Trophoblast cell (in vitro differentiated cells and primary cell): ENCODE measurements around the gene MRPL4.
A peak's percentile ranks its signal among the peaks of the same experiment; 100 is the strongest.

ENCODE experiments used
- DNase-seq, 2 donors: peaks; one replicate each; pipeline ENCODE4 v3.0.0-alpha.2; 2016
- H2AFZ ChIP-seq: 2 replicates; pipeline ENCODE4 v1.6.1; 2013; ENCODE audit warnings: low read length, moderate library complexity, mild to moderate bottlenecking; ENCODE audit not compliant: insufficient read depth, poor library complexity
- H2AK5ac ChIP-seq: 2 replicates; pipeline ENCODE4 v1.6.1; 2013; ENCODE audit warnings: mild to moderate bottlenecking, low read length
- H2BK120ac ChIP-seq: 2 replicates; pipeline ENCODE4 v1.6.1; 2013; ENCODE audit warnings: low read length, mild to moderate bottlenecking, moderate library complexity; ENCODE audit not compliant: insufficient read depth, poor library complexity
- H2BK12ac ChIP-seq: 2 replicates; pipeline ENCODE4 v1.6.1; 2013; ENCODE audit warnings: mild to moderate bottlenecking, low read length, moderate library complexity
- H2BK5ac ChIP-seq: 2 replicates; pipeline ENCODE4 v1.6.1; 2013; ENCODE audit warnings: low read length, low read depth, moderate library complexity, mild to moderate bottlenecking; ENCODE audit not compliant: poor library complexity
- H3K14ac ChIP-seq: 2 replicates; pipeline ENCODE4 v1.6.1; 2013; ENCODE audit warnings: mild to moderate bottlenecking, low read length
- H3K18ac ChIP-seq: 2 replicates; pipeline ENCODE4 v1.6.1; 2013; ENCODE audit warnings: mild to moderate bottlenecking, low read length
- H3K23ac ChIP-seq: 2 replicates; pipeline ENCODE4 v1.6.1; 2013; ENCODE audit warnings: low read length
- H3K27ac ChIP-seq: 2 replicates; pipeline ENCODE4 v1.5.1; 2013; ENCODE audit warnings: low read depth, mild to moderate bottlenecking, inconsistent platforms, low read length, moderate library complexity
- H3K27me3 ChIP-seq: 2 replicates; pipeline ENCODE4 v1.6.1; 2013; ENCODE audit warnings: inconsistent platforms, mild to moderate bottlenecking, low read length, moderate library complexity; ENCODE audit not compliant: insufficient read depth
- H3K36me3 ChIP-seq, 2 experiments: 1 replicate in 1 of 2; 2 replicates in 1 of 2; pipeline ENCODE4 v1.6.1; 2013; ENCODE audit warnings: low read length in 2 of 2, mild to moderate bottlenecking in 2 of 2, moderate library complexity in 1 of 2; ENCODE audit not compliant: insufficient read depth in 2 of 2, control insufficient read depth in 1 of 2
- H3K4ac ChIP-seq: 2 replicates; pipeline ENCODE4 v1.6.1; 2013; ENCODE audit warnings: low read depth, mild to moderate bottlenecking, low read length, moderate library complexity
- H3K4me1 ChIP-seq, 2 experiments: 1 replicate in 1 of 2; 2 replicates in 1 of 2; pipeline ENCODE4 v1.6.1; 2013; ENCODE audit warnings: low read length in 2 of 2, mild to moderate bottlenecking in 2 of 2, moderate library complexity in 1 of 2; ENCODE audit not compliant: insufficient read depth in 2 of 2, control insufficient read depth in 1 of 2
- H3K4me2 ChIP-seq: 2 replicates; pipeline ENCODE4 v1.6.1; 2013; ENCODE audit warnings: inconsistent platforms, mild to moderate bottlenecking, low read length, moderate library complexity
- H3K4me3 ChIP-seq: 2 replicates; pipeline ENCODE4 v1.5.1; 2013; ENCODE audit warnings: mild to moderate bottlenecking, low read depth, low read length, inconsistent platforms
- H3K79me1 ChIP-seq: one replicate; pipeline ENCODE4 v1.6.1; 2013; ENCODE audit warnings: low read length
- H3K79me2 ChIP-seq: 2 replicates; pipeline ENCODE4 v1.6.1; 2013; ENCODE audit warnings: low read length, mild to moderate bottlenecking; ENCODE audit not compliant: control insufficient read depth, insufficient read depth, poor library complexity
- H3K9ac ChIP-seq: 2 replicates; pipeline ENCODE4 v1.6.1; 2013; ENCODE audit warnings: mild to moderate bottlenecking, low read length
- H3K9me3 ChIP-seq: 2 replicates; pipeline ENCODE4 v1.6.1; 2013; ENCODE audit warnings: low read depth, mild to moderate bottlenecking, control low read depth, inconsistent platforms, low read length; ENCODE audit not compliant: insufficient read depth
- H4K12ac ChIP-seq: 2 replicates; pipeline ENCODE4 v1.6.1; 2013; ENCODE audit warnings: low read depth, mild to moderate bottlenecking, low read length, moderate library complexity
- H4K8ac ChIP-seq: 2 replicates; pipeline ENCODE4 v1.6.1; 2013; ENCODE audit warnings: low read depth, mild to moderate bottlenecking, low read length, moderate library complexity
- H4K91ac ChIP-seq: one replicate; pipeline ENCODE4 v1.6.1; 2013; ENCODE audit warnings: low read depth, mild to moderate bottlenecking, low read length, moderate library complexity
- WGBS: extraction: QIAGEN DNeasy Blood & Tissue Kit; methylation state at CpG from one replicate; pipeline ENCODE4 v1.1.7; 2013; ENCODE audit warnings: missing lambda C conversion rate; ENCODE audit not compliant: insufficient read length, insufficient coverage; ENCODE audit errors: extremely low coverage; 5-methylcytosine and 5-hydroxymethylcytosine counted together

MRPL4 gene

DNA sequence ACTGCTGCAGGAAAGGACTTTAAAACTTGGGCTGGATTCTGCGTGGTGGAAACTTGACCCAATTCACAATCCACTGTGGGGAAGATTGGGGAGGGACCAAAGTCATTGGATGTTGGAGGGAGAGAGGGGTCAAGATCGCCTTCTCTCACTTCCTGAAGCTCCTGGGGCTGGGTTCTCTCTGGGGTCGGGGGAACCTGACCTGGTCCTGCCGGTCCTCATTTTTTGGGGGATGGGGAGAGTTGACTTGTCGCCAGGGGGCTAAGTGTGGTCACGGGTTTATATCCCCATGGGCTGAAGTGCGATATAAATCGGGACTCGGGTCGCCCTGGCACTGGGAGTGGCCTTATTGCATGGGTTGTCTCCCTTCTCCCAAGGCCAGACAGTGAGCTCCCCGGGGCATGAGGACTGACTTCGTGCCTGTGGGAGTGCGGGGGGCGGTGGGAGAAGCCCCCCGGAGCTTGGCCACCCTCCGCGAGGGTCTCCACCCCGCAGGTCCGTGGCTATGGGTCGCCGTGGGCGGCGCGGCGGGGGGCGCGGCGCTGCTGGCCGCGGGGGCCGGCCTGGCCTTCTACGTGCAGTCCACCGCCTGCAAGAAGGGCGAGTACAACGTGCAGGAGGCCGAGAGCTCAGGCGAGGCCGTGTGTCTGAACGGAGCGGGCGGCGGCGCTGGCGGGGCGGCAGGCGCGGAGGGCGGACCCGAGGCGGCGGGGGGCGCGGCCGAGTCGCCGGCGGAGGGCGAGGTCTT is 44.0 kb downstream of the MRPL4 start:
- Histone ChIP-seq H3K18ac (no peak overlapping the region), H4K8ac (no peak overlapping the region), H3K9ac (no peak overlapping the region), H3K9me3 (peaks cover 37% of the 10 kb centered on the region), H3K27ac (no peak overlapping the region), H2AK5ac (no peak overlapping the region), H3K36me3 (no peaks in the 10 kb centered on the region), H3K4me1 (peaks cover 9 to 26% of the 10 kb centered on the region in 2 experiments), H2AFZ (no peak overlapping the region), H3K79me2 (no peaks in the 10 kb centered on the region), H2BK12ac (no peak overlapping the region), H3K27me3 (peaks cover 58% of the 10 kb centered on the region), H3K79me1 (no peaks in the 10 kb centered on the region), H3K4me2 (peak overlapping the region; percentile 19), H4K91ac (no peak overlapping the region), H3K4ac (no peak overlapping the region), H2BK120ac (no peak overlapping the region), H3K4me3 (no peak overlapping the region), H3K14ac (no peak overlapping the region), H4K12ac (no peak overlapping the region), H3K23ac (no peak overlapping the region), H2BK5ac (no peak overlapping the region)
- no CpG with 5 or more reads among the region's 58 CpGs for WGBS
- DNase-seq = no peak

DNA sequence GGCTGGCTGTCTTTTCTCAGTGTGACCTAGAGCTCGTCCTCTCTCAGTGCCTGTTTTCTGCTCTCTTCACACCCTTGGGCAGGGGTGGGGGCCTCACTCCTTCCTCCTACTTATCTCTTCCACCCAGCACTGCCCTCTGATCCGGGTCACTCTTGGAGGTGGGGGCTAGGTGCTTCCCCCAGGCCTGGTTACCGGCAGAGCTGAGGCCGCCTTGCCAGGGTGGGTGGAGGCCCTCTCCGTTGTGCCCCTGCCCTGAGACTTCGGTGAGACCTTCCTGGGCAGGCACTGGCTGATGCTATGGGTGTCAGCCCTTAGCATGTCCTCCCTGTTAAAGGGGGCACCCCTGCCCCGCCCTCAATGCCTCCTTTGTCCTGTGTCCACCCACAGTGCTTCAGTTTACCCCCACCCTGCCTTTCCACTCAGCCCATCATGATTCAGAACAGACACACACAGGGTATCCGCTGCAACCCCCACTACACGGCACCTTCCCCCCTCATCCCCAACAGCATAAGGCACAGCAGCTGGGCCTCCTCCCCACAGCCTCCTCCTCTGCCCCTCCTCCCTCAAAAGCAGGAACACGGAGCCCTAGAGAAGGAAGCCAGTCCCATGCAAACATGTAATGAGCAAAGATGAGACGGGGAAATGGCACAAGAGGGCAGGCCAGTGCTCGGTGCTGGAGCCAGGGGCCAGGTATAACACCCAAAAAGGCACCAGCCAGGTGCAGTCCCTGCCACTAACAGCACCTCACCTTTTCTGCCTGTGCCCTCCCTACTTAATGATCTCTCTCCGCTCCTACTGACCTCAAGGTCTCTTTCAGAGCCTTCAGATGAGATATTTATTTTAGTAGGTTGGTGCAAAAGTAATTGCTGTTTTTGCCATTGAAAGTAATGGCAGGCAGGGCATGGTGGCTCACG is 47.8 kb downstream of the MRPL4 start:
- H3K4me2 ChIP-seq = no peak overlapping the region
- H3K4ac ChIP-seq = no peak overlapping the region
- no peak overlapping the region for H3K27ac ChIP-seq
- no peak overlapping the region for H2BK120ac ChIP-seq
- H3K9ac ChIP-seq = no peak overlapping the region
- H4K91ac ChIP-seq = no peak overlapping the region
- no peak for DNase-seq
- H2AK5ac ChIP-seq = no peak overlapping the region
- no peak overlapping the region for H3K23ac ChIP-seq
- H3K18ac ChIP-seq = no peak overlapping the region
- no peak overlapping the region for H2AFZ ChIP-seq
- H4K8ac ChIP-seq = no peak overlapping the region
- peaks cover 20% of the 10 kb centered on the region for H3K27me3 ChIP-seq
- WGBS = no CpG with 5 or more reads among the region's 14 CpGs
- H3K79me2 ChIP-seq = no peaks in the 10 kb centered on the region
- H3K4me3 ChIP-seq = peak overlapping the region; percentile 3
- peaks cover 14% of the 10 kb centered on the region for H3K9me3 ChIP-seq
- no peak overlapping the region for H4K12ac ChIP-seq
- peaks cover 0 to 7% of the 10 kb centered on the region in 2 experiments for H3K36me3 ChIP-seq
- no peak overlapping the region for H2BK12ac ChIP-seq
- H3K4me1 ChIP-seq = peaks cover 0 to 14% of the 10 kb centered on the region in 2 experiments
- H2BK5ac ChIP-seq = no peak overlapping the region
- H3K79me1 ChIP-seq = no peaks in the 10 kb centered on the region
- H3K14ac ChIP-seq = no peak overlapping the region

DNA sequence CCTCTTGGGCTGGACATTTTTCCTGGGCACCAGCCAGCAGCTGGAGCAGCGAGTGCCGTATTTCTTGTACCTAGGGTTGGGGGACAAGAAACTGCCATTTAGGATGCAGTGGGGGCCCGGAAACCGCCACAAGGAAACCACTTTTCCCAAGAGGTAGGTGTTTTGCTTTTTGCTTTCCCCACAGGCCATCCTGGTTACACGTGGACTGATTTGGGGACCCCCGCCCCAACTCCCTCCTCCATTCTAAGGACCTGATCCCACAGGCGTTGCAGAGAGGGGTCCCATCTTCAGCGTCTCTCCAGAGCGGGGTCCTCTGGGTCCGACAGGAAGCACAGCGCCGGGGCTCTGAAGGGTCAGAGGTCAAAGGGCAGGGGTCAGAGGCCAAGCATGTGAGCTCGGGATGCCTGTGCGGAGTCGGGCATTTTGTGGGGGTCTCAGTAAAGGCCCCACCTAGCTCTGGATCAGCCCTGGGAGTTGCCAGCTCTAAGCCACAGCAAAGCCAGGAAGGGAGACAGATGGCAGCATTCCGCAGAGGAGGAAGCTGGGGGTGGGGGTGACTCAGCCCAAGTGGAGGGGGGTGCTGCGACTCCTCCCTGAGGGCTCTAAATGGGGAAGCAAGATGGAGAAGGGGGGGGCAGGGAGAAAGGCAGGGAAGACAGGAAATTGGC is 53.3 kb downstream of the MRPL4 start:
- no peak overlapping the region for H3K27ac ChIP-seq
- DNase-seq = no peak
- H2AK5ac ChIP-seq = no peak overlapping the region
- no peaks in the 10 kb centered on the region for H3K4me1 ChIP-seq
- no peak overlapping the region for H4K91ac ChIP-seq
- no peak overlapping the region for H2AFZ ChIP-seq
- no peak overlapping the region for H3K4ac ChIP-seq
- H3K36me3 ChIP-seq = peaks cover 13 to 17% of the 10 kb centered on the region in 2 experiments
- H3K27me3 ChIP-seq = no peaks in the 10 kb centered on the region
- H3K79me2 ChIP-seq = no peaks in the 10 kb centered on the region
- H3K18ac ChIP-seq = no peak overlapping the region
- no peak overlapping the region for H2BK5ac ChIP-seq
- H3K9me3 ChIP-seq = peaks cover 4% of the 10 kb centered on the region
- H4K12ac ChIP-seq = no peak overlapping the region
- H4K8ac ChIP-seq = no peak overlapping the region
- H3K9ac ChIP-seq = no peak overlapping the region
- H3K4me3 ChIP-seq = no peak overlapping the region
- no CpG with 5 or more reads among the region's 17 CpGs for WGBS
- H3K4me2 ChIP-seq = no peak overlapping the region
- no peak overlapping the region for H3K23ac ChIP-seq
- H3K14ac ChIP-seq = no peak overlapping the region
- no peak overlapping the region for H2BK120ac ChIP-seq
- no peaks in the 10 kb centered on the region for H3K79me1 ChIP-seq
- H2BK12ac ChIP-seq = no peak overlapping the region

DNA sequence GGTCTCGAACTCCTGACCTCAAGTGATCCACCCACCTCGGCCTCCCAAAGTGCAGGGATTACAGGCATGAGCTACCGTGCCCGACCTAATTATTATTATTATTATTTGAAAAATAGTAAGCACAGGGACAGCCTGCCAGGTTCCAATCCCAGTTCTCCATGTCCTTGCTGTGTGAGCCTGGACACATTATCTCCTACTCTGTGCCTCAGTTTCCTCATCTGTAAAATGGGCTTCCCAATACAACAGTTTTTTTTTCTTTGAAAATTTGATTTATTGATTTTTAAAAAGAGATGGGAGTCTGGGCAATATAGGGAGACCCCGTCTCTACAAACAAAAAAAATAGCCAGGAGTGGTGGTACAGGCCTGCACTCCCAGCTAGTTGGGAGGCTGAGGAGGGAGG is 54.3 kb downstream of the MRPL4 start:
- no peak overlapping the region for H4K91ac ChIP-seq
- H3K4me2 ChIP-seq = no peak overlapping the region
- no CpG with 5 or more reads among the region's 5 CpGs for WGBS
- H3K23ac ChIP-seq = no peak overlapping the region
- H3K18ac ChIP-seq = no peak overlapping the region
- peaks cover 4% of the 10 kb centered on the region for H3K9me3 ChIP-seq
- H4K12ac ChIP-seq = no peak overlapping the region
- H3K4me3 ChIP-seq = no peak overlapping the region
- H3K79me1 ChIP-seq = no peaks in the 10 kb centered on the region
- H3K79me2 ChIP-seq = no peaks in the 10 kb centered on the region
- H2BK120ac ChIP-seq = no peak overlapping the region
- no peak overlapping the region for H2AK5ac ChIP-seq
- no peak overlapping the region for H4K8ac ChIP-seq
- no peak overlapping the region for H2BK5ac ChIP-seq
- DNase-seq = no peak
- no peaks in the 10 kb centered on the region for H3K4me1 ChIP-seq
- no peak overlapping the region for H3K14ac ChIP-seq
- no peak overlapping the region for H3K4ac ChIP-seq
- no peak overlapping the region for H2BK12ac ChIP-seq
- no peaks in the 10 kb centered on the region for H3K27me3 ChIP-seq
- no peak overlapping the region for H3K27ac ChIP-seq
- H2AFZ ChIP-seq = no peak overlapping the region
- H3K9ac ChIP-seq = no peak overlapping the region
- H3K36me3 ChIP-seq = peaks cover 15 to 23% of the 10 kb centered on the region in 2 experiments
